Kidney (tissue), 14 donors: ENCODE data around the gene UST. TPM values are rescaled to one million over a fixed set of nuclear protein-coding genes. Genes with fewer than 3 reads are reported as not detected.
A peak's percentile ranks its signal among the peaks of the same experiment; 100 is the strongest.

Source experiments
- DNase-seq, 5 donors: peaks; one replicate each; pipeline ENCODE4 v3.0.0-alpha.2; 2013 to 2020
- FAIRE-seq: peaks from 2 replicates; lab custom pipeline; 2012; peaks lifted over from hg19 to GRCh38; lab: Jason Lieb, UNC
- H3K27ac ChIP-seq, 2 donors: one replicate each; pipeline ENCODE4 v1.7.0; 2013; ENCODE audit warnings: low read depth in 2 of 2, low read length in 2 of 2, inconsistent platforms in 1 of 2
- H3K27me3 ChIP-seq: one replicate; pipeline ENCODE4 v1.7.1; 2013; ENCODE audit warnings: low read length, inconsistent platforms; ENCODE audit not compliant: control insufficient read depth, insufficient read depth
- H3K36me3 ChIP-seq, 3 donors: one replicate each; pipeline versions ENCODE4 v1.7.0 to v1.7.1; 2013; ENCODE audit warnings: low read length in 3 of 3, control low read depth in 1 of 3, inconsistent platforms in 1 of 3; ENCODE audit not compliant: insufficient read depth in 3 of 3, control insufficient read depth in 2 of 3
- H3K4me1 ChIP-seq, 3 donors: one replicate each; pipeline versions ENCODE4 v1.7.0 to v1.7.1; 2013; ENCODE audit warnings: low read length in 3 of 3, inconsistent platforms in 1 of 3, low read depth in 1 of 3; ENCODE audit not compliant: control insufficient read depth in 2 of 3, insufficient read depth in 2 of 3
- H3K4me3 ChIP-seq, 3 donors: one replicate each; pipeline versions ENCODE4 v1.7.0 to v1.8.1; 2013; ENCODE audit warnings: low read length in 3 of 3, control low read depth in 1 of 3, inconsistent platforms in 1 of 3
- H3K9ac ChIP-seq, 3 donors: one replicate each; pipeline versions ENCODE4 v1.7.0 to v1.7.1; 2013; ENCODE audit warnings: low read length in 3 of 3, control low read depth in 1 of 3, inconsistent platforms in 1 of 3
- H3K9me3 ChIP-seq, 3 donors: one replicate each; pipeline versions ENCODE4 v1.7.0 to v1.7.1; 2013; ENCODE audit warnings: low read length in 3 of 3, control low read depth in 1 of 3, inconsistent platforms in 1 of 3; ENCODE audit not compliant: control insufficient read depth in 2 of 3, insufficient read depth in 1 of 3
- intact Hi-C: fragments of 100-400 bp; cut with DNase I; formaldehyde crosslinking; loops from one replicate; pipeline ENCODE4 v1.11.1; 2022
- polyA plus RNA-seq: library from polyadenylated mRNA; stranded (reverse); fragments of 350-450 nt; fragmentation: Illumina TruSeq; extraction: RNeasy Lipid Tissue Mini Kit (QIAGEN cat#74804); gene quantifications from one replicate; pipeline ENCODE4 v1.2.3, GENCODE V29; 2014; ENCODE audit warnings: low read depth, low replicate concordance; ENCODE audit not compliant: insufficient read depth
- total RNA-seq: library from RNA; stranded (reverse); fragmentation: NEBNext Ultra II Directional; extraction: Animal tissue kit (Norgen Biotek cat#: 25700); gene quantifications from one replicate; pipeline ENCODE4 v1.2.1, GENCODE V29; 2021
- TF ChIP-seq, protein P1 (sequence below): IDR thresholded peaks from 3 replicates; pipeline ENCODE4 v1.5.1; 2012; ENCODE audit warnings: mild to moderate bottlenecking, moderate library complexity, borderline replicate concordance; ENCODE audit not compliant: insufficient read depth; ENCODE audit errors: extremely low read depth
- donor health status: control.
- donor health status: control.
- donor health status: control.
- donor health status: control.
- donor health status: control.
- donor health status: DM: yes; HTN: yes; CAD: no.
- donor health status: Normal renal cell carcinoma (clear cell type).

UST gene
- total and polyA plus RNA-seq, 2 donors from 2014 or later: 3.2 to 4.2 TPM

DNA sequence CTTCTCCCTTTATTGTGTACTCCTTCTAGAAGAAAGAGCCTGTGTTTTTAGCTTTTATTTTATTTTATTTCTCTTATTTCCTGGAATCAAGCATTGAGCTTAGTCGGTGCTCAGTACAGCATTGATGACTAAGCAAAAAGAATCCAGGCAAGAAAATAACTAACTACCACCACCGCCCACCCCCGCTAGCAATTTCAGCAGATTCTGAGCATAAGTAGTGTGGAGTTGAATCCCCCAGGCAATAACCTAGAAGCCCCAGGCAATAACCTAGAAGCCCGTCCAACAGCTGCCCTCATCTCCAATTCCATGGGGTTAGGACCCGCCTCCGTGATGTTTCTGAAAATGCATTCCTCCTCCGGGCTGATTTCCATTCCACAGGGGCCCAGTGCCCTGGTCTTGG is 312.7 kb downstream of the UST start:
- no peak overlapping the region for H3K4me3 ChIP-seq
- H3K9ac ChIP-seq: no peak overlapping the region
- no peaks in the 10 kb centered on the region for H3K36me3 ChIP-seq
- TF ChIP-seq, protein P1, sequence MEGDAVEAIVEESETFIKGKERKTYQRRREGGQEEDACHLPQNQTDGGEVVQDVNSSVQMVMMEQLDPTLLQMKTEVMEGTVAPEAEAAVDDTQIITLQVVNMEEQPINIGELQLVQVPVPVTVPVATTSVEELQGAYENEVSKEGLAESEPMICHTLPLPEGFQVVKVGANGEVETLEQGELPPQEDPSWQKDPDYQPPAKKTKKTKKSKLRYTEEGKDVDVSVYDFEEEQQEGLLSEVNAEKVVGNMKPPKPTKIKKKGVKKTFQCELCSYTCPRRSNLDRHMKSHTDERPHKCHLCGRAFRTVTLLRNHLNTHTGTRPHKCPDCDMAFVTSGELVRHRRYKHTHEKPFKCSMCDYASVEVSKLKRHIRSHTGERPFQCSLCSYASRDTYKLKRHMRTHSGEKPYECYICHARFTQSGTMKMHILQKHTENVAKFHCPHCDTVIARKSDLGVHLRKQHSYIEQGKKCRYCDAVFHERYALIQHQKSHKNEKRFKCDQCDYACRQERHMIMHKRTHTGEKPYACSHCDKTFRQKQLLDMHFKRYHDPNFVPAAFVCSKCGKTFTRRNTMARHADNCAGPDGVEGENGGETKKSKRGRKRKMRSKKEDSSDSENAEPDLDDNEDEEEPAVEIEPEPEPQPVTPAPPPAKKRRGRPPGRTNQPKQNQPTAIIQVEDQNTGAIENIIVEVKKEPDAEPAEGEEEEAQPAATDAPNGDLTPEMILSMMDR: no peak
- DNase-seq: peak in 3 of 5 donors; percentile 44 to 51 (median 51)
- no peak overlapping the region for H3K27ac ChIP-seq
- FAIRE-seq: no peak
- intact Hi-C loops: no loop called here
- H3K9me3 ChIP-seq: no peaks in the 10 kb centered on the region
- no peaks in the 10 kb centered on the region for H3K27me3 ChIP-seq
- peaks cover 6 to 13% (median 6%) of the 10 kb centered on the region in 3 donors for H3K4me1 ChIP-seq

DNA sequence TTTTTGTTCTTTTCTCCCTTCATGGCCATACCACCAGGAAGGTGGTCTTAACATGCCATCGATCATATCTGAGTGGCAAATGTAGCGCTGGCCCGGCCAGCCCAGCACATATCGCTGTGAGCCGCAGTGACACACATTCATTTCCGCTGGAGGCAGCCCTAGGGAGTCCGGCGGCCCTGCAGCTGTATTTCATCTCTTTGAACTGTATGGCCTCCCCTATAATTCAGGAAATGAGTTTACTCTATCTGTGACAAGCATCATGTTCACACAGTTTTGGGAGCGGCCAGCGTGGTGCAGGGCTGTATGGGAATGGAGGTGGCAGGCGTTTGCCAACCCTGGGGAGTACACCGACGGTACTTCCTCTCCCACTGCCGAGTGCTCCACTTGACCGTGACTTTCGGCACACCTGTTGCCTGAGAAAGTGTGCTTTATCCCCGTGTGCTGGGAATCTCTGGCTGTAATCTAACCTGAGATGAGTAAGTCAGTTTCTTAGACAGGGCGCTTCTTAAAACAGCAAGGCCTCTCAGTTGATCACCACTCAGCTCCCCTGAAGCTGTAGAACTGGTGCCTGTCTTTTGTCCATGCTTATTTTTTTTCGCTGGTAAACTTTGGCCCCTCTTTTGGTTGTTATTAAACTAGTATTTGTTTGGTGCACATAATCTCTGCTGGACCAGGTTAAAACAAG is 313.6 kb downstream of the UST start:
- no peak overlapping the region for H3K9ac ChIP-seq
- no peak for FAIRE-seq
- no peaks in the 10 kb centered on the region for H3K27me3 ChIP-seq
- H3K9me3 ChIP-seq: no peaks in the 10 kb centered on the region
- TF ChIP-seq, protein P1: no peak
- no peak overlapping the region for H3K27ac ChIP-seq
- peaks cover 6 to 12% (median 6%) of the 10 kb centered on the region in 3 donors for H3K4me1 ChIP-seq
- H3K4me3 ChIP-seq: no peak overlapping the region
- intact Hi-C loops: no loop called here
- no peaks in the 10 kb centered on the region for H3K36me3 ChIP-seq
- DNase-seq: peak; percentile 67 to 85 (median 76)

DNA sequence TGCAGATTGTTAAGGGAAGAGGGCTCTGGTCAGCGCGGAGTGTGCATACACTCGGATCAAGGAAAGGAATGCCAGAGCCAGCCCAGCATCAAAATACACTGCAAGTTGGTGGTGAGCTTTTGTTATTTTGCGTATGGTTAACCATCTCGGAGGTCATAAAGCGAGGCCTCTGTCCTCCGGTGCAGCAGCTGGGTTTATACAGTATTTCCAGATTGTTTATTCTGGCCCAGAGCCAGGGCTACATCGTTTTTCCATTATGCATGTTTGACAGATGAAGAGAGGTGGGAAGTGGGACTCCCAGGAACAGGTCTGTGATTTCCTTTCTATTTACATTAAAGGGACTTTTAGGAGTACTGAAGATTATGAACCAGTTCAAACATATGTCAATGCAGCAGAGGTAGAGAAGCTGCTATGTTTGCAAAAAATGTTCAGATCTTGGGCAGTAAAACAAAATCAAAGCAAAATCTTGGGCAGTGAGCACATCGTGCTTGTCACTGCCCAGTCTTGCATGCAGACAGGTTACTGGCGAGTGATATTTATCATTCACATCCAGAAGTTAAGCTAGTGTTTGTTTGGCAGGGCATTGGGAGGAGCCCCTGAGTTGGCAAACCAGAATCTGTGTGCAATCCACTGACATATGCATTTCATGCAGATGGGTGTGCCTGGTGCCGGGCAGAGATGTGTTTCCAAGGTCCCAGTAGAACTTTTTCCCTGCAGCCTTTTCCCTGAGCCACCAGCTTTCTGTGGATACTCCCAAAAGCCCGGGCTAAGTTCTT is 314.3 kb downstream of the UST start:
- Histone ChIP-seq H3K4me1 (peaks cover 6 to 10% (median 6%) of the 10 kb centered on the region in 3 donors), H3K4me3 (no peak overlapping the region), H3K27me3 (no peaks in the 10 kb centered on the region), H3K9me3 (no peaks in the 10 kb centered on the region), H3K9ac (no peak overlapping the region), H3K27ac (no peak overlapping the region), H3K36me3 (no peaks in the 10 kb centered on the region)
- FAIRE-seq (no peak), DNase-seq (peak in 4 of 5 donors; percentile 66 to 88 (median 77))
- intact Hi-C loops: no loop called here
- TF ChIP-seq, protein P1: no peak
